GM18870 (cell line): Measurements from ENCODE around the gene HSPD1.

ENCODE experiments used
- ATAC-seq: cut with Tn5 transposase; IDR thresholded peaks from one replicate; pipeline ENCODE4 v1.9.1; 2021; ENCODE audit warnings: moderate library complexity; ENCODE audit not compliant: unreplicated experiment

Gene HSPD1

GRCh38 chr2:197442857-197443256 is 56.8 kb downstream of the HSPD1 start:
- ATAC-seq = no peak

DNA sequence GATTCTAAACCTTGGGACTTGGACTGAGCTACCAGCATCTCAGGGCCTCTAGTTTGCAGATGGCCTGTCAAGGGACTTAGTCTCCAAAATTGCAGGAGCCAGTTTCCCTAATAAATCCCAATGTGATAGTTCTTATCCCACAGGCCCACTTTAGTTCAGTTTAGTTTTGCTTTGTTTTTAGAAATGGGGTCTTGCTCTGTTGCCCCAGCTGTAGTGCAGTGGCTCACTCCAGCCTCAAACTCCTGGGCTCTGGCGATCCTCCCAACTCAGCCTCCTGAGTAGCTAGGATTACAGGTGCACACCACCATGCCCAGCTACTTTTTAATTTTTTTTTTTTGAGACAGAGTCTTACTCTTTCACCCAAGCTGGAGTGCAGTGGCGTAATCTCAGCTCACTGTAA is 62.3 kb downstream of the HSPD1 start:
- no peak for ATAC-seq
